ENCODE data around the gene EEIG1.

DNA sequence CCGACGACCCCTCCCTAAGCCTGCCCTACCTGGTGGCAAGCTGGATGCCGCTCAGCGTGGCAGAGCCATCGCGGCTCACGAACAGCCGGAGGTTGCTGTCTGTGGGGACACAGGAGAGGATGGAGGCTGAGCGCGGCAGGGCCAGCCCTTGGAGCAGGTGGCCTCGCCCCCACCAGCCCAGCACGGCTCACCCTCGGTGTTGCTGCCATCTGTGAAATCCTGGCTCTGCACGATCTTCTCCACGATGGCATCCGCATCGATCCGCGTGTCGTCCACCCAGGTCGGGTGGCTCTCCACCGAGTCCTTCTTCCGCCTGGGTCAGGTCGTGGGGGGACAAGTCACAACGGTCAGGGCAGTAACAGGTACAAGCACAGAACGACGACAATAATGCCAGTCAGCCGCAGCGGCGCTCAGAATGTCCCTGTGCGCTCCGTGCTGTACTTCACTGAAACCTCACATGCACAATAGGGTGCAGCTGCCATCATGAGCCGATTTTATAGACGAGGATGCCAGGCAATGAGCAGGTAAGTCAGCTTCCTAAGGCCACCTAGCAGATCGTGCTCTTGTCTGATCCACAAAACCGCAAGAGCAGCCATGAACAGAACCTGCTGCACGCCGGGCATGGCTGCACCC is 36.1 kb downstream of the EEIG1 start:
- TF ChIP-seq, protein P1, sequence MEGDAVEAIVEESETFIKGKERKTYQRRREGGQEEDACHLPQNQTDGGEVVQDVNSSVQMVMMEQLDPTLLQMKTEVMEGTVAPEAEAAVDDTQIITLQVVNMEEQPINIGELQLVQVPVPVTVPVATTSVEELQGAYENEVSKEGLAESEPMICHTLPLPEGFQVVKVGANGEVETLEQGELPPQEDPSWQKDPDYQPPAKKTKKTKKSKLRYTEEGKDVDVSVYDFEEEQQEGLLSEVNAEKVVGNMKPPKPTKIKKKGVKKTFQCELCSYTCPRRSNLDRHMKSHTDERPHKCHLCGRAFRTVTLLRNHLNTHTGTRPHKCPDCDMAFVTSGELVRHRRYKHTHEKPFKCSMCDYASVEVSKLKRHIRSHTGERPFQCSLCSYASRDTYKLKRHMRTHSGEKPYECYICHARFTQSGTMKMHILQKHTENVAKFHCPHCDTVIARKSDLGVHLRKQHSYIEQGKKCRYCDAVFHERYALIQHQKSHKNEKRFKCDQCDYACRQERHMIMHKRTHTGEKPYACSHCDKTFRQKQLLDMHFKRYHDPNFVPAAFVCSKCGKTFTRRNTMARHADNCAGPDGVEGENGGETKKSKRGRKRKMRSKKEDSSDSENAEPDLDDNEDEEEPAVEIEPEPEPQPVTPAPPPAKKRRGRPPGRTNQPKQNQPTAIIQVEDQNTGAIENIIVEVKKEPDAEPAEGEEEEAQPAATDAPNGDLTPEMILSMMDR (IDR thresholded peaks at IDR 0.05; ENCODE audit: insufficient read depth, low read length, poor library complexity, severe bottlenecking), result no peak
- TF ChIP-seq EZH2phosphoT487 (conservative IDR thresholded peaks at IDR 0.05; ENCODE audit: low read length), result no peak

Data from SU-DHL-6 (cell line).